IPS-20b (cell line): ENCODE measurements around the gene RFPL4A.

Experiments used
- H3K27ac ChIP-seq: one replicate; pipeline ENCODE4 v1.5.1; 2013; ENCODE audit warnings: low read length
- H3K27me3 ChIP-seq: 2 replicates; pipeline ENCODE4 v1.6.1; 2013; ENCODE audit warnings: mild to moderate bottlenecking, low read length, inconsistent platforms; ENCODE audit not compliant: insufficient read depth
- H3K36me3 ChIP-seq: 2 replicates; pipeline ENCODE4 v1.6.1; 2013; ENCODE audit warnings: low read depth, mild to moderate bottlenecking, inconsistent platforms, low read length, moderate library complexity; ENCODE audit not compliant: insufficient read depth
- H3K4me1 ChIP-seq: 2 replicates; pipeline ENCODE4 v1.6.1; 2013; ENCODE audit warnings: mild to moderate bottlenecking, control low read depth, inconsistent platforms, low read length, moderate library complexity; ENCODE audit not compliant: insufficient read depth
- H3K4me3 ChIP-seq: 2 replicates; pipeline ENCODE4 v1.5.1; 2013; ENCODE audit warnings: mild to moderate bottlenecking, low read length, inconsistent platforms
- H3K9ac ChIP-seq: 2 replicates; pipeline ENCODE4 v1.6.1; 2013; ENCODE audit warnings: low read depth, mild to moderate bottlenecking, inconsistent platforms, low read length, moderate library complexity
- H3K9me3 ChIP-seq: 2 replicates; pipeline ENCODE4 v1.6.1; 2013; ENCODE audit warnings: mild to moderate bottlenecking, low read depth, low read length, inconsistent platforms; ENCODE audit not compliant: insufficient read depth

RFPL4A gene

GRCh38 chr19:55809381-55810058 is 50.6 kb downstream of the RFPL4A start:
- Histone ChIP-seq H3K36me3 (no peaks in the 10 kb centered on the region), H3K27me3 (no peaks in the 10 kb centered on the region), H3K4me1 (no peaks in the 10 kb centered on the region), H3K4me3 (no peak overlapping the region), H3K9ac (no peak overlapping the region), H3K27ac (no peak overlapping the region), H3K9me3 (peaks cover 94% of the 10 kb centered on the region)

- H3K4me3 ChIP-seq: no peak overlapping the region
- peaks cover 96% of the 10 kb centered on the region for H3K9me3 ChIP-seq
- no peaks in the 10 kb centered on the region for H3K36me3 ChIP-seq
- no peaks in the 10 kb centered on the region for H3K27me3 ChIP-seq
- H3K9ac ChIP-seq: no peak overlapping the region
- no peaks in the 10 kb centered on the region for H3K4me1 ChIP-seq
- H3K27ac ChIP-seq: no peak overlapping the region
Observed at GRCh38 chr19:55811340-55811739, 52.4 kb downstream of the RFPL4A start.

- Histone ChIP-seq H3K27me3 (no peaks in the 10 kb centered on the region), H3K36me3 (no peaks in the 10 kb centered on the region), H3K4me3 (no peak overlapping the region), H3K9ac (no peak overlapping the region), H3K4me1 (no peaks in the 10 kb centered on the region), H3K27ac (no peak overlapping the region), H3K9me3 (peaks cover 96% of the 10 kb centered on the region)
Observed at GRCh38 chr19:55812449-55812848, 53.6 kb downstream of the RFPL4A start.
